HG03095 (cell line): ENCODE results near the gene LACC1.

Source experiments
- ATAC-seq: cut with Tn5 transposase; IDR thresholded peaks from one replicate; pipeline ENCODE4 v1.9.1; 2021; ENCODE audit warnings: moderate library complexity; ENCODE audit not compliant: unreplicated experiment

Gene LACC1

DNA sequence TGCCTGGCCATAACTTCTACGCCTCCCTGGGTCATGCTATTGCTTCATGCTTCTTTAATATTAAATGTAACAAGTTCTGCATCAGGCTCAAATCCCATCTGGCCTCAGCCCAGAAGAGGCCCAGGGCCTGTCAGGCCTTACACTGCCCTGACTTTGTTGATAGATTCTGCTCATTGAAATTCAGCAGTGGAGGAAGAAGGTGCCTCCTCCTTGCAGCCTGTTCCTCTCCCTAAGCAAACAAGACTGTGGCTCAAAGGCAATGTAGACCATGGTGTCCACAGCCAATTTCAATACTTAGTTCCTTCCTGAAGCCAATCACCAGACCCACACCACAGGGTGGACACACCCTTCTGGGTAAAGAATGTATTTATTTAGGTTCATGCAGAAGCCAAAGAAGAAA, 59.4 kb downstream of the LACC1 start:
- no peak for ATAC-seq

DNA sequence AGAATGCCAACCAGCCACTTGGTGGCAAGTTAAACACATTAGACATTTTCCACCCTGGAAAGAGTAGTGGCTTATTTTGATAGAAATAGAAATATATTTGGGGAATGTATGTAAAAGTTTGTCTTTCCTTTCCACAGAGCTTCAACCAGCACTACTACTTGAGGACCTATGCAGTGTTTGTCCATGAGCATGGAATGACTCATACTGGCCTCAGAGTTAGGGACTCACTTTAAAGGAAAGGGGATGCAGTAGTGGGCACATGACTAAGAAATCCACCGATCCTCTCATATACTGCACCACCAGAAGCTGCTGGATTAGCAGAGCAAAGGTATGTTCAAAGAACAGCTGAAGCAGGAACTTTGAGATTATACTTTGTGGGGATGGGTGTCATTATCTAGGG, 62.6 kb downstream of the LACC1 start:
- no peak for ATAC-seq
